GM12874 (cell line): ENCODE measurements around the gene F10.

Experiments used
- TF ChIP-seq, protein P1 (sequence below): IDR thresholded peaks from 2 replicates; pipeline ENCODE4 v1.5.1; 2011; ENCODE audit warnings: low read depth, mild to moderate bottlenecking, control low read depth, low read length, moderate library complexity; ENCODE audit not compliant: insufficient read depth

The F10 gene

DNA sequence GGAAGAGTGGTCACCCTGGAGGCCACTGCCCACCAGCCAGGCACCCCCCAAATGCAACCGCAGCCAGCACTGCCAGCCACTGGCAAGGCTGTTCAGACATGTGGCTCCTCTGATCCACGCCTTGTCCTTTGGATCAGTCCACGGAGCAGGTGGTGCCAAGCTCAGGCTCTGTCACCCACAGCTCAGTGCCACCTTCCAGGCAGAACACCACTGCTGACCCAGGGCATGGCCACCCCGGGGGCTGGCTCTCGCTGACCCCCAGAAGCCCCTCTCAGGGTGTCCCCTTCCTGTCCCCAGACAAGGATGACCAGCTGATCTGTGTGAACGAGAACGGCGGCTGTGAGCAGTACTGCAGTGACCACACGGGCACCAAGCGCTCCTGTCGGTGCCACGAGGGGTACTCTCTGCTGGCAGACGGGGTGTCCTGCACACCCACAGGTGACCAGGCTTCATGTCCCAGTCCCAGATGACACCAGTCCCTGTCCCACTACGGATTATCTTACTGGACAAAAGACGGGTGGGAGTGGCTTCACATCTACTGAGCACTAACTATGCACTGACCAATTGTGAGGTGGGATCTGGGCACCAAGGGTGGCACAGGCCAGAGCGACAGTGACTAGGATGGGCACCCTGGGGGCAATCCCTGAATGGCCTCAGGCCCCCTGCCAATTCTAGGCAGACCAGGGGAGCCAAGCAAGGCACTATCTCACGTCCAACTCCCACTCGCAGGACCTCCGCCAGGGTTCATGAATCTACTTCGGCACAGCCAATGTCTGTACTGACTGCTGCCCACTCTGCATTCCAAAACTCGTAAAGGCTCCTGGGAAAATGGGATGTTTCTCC is 7.0 kb upstream of the F10 start:
- TF ChIP-seq, protein P1, sequence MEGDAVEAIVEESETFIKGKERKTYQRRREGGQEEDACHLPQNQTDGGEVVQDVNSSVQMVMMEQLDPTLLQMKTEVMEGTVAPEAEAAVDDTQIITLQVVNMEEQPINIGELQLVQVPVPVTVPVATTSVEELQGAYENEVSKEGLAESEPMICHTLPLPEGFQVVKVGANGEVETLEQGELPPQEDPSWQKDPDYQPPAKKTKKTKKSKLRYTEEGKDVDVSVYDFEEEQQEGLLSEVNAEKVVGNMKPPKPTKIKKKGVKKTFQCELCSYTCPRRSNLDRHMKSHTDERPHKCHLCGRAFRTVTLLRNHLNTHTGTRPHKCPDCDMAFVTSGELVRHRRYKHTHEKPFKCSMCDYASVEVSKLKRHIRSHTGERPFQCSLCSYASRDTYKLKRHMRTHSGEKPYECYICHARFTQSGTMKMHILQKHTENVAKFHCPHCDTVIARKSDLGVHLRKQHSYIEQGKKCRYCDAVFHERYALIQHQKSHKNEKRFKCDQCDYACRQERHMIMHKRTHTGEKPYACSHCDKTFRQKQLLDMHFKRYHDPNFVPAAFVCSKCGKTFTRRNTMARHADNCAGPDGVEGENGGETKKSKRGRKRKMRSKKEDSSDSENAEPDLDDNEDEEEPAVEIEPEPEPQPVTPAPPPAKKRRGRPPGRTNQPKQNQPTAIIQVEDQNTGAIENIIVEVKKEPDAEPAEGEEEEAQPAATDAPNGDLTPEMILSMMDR, result no peak

DNA sequence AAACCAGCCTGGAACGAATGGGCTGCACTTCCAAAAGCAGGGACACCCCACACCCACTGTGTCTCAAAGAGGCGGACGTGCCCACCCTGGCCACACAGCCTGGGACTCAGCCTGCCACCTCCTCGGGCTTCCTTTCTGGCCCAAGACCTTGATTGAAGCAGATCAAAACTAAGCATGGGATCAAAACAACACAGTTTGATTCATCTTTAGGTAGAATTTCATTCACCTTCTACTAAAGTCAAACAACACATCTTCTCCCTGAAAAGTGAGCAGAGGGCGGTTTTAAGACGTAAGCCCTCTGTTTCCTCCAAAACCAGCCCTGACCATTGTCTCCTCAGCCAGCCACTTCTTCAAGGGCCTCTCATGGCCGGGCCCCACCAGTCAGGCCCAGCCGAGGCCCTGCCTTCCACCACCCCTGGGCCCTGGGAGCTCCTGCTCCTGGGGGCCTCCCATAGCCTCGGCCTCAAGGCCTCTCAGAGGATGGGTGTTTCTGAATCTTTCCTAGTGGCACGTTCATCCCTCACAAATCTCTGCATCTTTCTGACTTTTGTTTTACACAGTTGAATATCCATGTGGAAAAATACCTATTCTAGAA is 6.3 kb upstream of the F10 start:
- TF ChIP-seq, protein P1, result no peak

- TF ChIP-seq, protein P1, result no peak
Observed at GRCh38 chr13:113116871-113117271, 5.7 kb upstream of the F10 start.

GRCh38 chr13:113117335-113117872 is 5.2 kb upstream of the F10 start:
- TF ChIP-seq, protein P1, result no peak

GRCh38 chr13:113117911-113118260 is 4.7 kb upstream of the F10 start:
- TF ChIP-seq, protein P1, result no peak

DNA sequence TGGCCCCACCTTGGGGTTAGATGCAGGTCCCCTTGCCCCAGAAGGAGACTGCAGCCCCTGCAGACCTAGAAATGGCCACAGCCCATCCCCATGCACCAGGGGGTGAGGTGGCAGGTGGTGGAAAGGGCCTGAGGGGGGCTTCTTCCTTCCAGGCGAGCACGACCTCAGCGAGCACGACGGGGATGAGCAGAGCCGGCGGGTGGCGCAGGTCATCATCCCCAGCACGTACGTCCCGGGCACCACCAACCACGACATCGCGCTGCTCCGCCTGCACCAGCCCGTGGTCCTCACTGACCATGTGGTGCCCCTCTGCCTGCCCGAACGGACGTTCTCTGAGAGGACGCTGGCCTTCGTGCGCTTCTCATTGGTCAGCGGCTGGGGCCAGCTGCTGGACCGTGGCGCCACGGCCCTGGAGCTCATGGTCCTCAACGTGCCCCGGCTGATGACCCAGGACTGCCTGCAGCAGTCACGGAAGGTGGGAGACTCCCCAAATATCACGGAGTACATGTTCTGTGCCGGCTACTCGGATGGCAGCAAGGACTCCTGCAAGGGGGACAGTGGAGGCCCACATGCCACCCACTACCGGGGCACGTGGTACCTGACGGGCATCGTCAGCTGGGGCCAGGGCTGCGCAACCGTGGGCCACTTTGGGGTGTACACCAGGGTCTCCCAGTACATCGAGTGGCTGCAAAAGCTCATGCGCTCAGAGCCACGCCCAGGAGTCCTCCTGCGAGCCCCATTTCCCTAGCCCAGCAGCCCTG is 4.2 kb upstream of the F10 start:
- TF ChIP-seq, protein P1, result no peak
